ACC112 (cell line): ENCODE results near the gene RIMKLA.

ENCODE experiments used
- H2AFZ ChIP-seq: fragments of 200-600 bp; sonication (generic); one replicate; pipeline ENCODE4 v1.6.0; 2017; ENCODE audit warnings: antibody characterized with exemption, low read length; ENCODE audit not compliant: unreplicated experiment
- H3K27ac ChIP-seq: fragments of 200-600 bp; sonication (generic); 2 replicates; pipeline ENCODE4 v1.5.1; 2014; ENCODE audit warnings: low read depth, mild to moderate bottlenecking, antibody characterized with exemption, low read length, moderate library complexity
- H3K27me3 ChIP-seq: fragments of 200-600 bp; sonication (generic); 2 replicates; pipeline ENCODE4 v1.6.1; 2014; ENCODE audit warnings: mild to moderate bottlenecking, antibody characterized with exemption, low read length, moderate library complexity, mixed read lengths; ENCODE audit not compliant: insufficient read depth
- H3K36me3 ChIP-seq: fragments of 200-600 bp; sonication (generic); 2 replicates; pipeline ENCODE4 v1.6.1; 2016; ENCODE audit warnings: mild to moderate bottlenecking, antibody characterized with exemption, low read length, moderate library complexity, mixed read lengths; ENCODE audit not compliant: insufficient read depth
- H3K4me1 ChIP-seq: fragments of 200-600 bp; sonication (generic); one replicate; pipeline ENCODE4 v1.6.1; 2016; ENCODE audit warnings: low read length, mixed read lengths; ENCODE audit not compliant: insufficient read depth, unreplicated experiment, control insufficient read depth
- H3K4me3 ChIP-seq: fragments of 200-600 bp; sonication (generic); 2 replicates; pipeline ENCODE4 v1.5.1; 2014; ENCODE audit warnings: mild to moderate bottlenecking, low read depth, low read length
- H3K79me2 ChIP-seq: fragments of 200-600 bp; sonication (generic); one replicate; pipeline ENCODE4 v1.6.0; 2016; ENCODE audit warnings: low read length; ENCODE audit not compliant: control insufficient read depth, unreplicated experiment, insufficient read depth

Gene RIMKLA

DNA sequence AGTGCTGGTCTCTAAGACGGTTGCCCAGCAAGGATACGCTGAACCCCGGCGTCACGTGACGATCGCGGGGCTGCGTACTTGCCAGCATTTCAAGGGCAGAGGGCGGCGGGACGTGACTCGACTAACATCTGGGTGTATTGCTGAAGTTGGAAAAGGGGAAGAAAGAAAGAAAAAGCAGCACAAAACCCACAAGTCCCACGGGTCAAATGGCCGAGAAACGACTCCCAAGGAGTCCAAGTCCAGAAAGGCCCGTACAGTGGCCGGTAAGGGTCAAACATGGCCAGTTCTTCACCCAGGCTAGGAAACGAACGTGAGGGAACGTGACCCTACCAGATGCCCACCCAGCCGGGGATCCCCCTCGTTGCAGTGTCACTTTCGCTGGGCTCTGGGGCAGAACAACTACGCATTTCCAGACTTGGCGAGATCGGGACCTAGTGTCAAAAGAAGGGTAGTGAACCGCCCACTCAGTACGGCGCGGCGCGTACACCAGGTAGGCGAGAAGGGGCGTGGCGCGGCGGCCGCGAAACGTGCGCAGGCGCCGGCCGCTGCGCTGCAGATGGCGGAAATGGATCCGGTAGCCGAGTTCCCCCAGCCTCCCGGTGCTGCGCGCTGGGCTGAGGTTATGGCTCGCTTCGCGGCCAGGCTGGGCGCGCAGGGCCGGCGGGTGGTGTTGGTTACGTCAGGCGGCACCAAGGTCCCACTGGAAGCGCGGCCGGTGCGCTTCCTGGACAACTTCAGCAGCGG is 75.6 kb downstream of the RIMKLA start, which contains the start of the genes PPCS and ZMYND12:
PPCS (plus strand) TSS at position 534 of the 744 bp plus-strand sequence; CDS start at position 557, 23 bp downstream.
ZMYND12 (minus strand) TSS at position 13 of the 744 bp plus-strand sequence. CDS start 25 bp downstream, outside the sequence.
- Histone ChIP-seq H3K79me2 (no peaks in the 10 kb centered on the region), H3K4me3 (peak within 1 kb of the TSS; percentile 90), H3K36me3 (peaks cover 14% of the 10 kb centered on the region), H2AFZ (peak within 1 kb of the TSS; percentile 97), H3K27ac (peak within 1 kb of the TSS; percentile 35), H3K27me3 (no peaks in the 10 kb centered on the region), H3K4me1 (peaks cover 5% of the 10 kb centered on the region)

- Histone ChIP-seq H3K27me3 (no peaks in the 10 kb centered on the region), H3K79me2 (no peaks in the 10 kb centered on the region), H3K4me1 (peaks cover 5% of the 10 kb centered on the region), H3K27ac (peak overlapping the region; percentile 35), H2AFZ (peak overlapping the region; percentile 97), H3K36me3 (peaks cover 14% of the 10 kb centered on the region), H3K4me3 (peak overlapping the region; percentile 90)
These were observed 76.1 kb downstream of the RIMKLA start for GRCh38 chr1:42456754-42457089.

DNA sequence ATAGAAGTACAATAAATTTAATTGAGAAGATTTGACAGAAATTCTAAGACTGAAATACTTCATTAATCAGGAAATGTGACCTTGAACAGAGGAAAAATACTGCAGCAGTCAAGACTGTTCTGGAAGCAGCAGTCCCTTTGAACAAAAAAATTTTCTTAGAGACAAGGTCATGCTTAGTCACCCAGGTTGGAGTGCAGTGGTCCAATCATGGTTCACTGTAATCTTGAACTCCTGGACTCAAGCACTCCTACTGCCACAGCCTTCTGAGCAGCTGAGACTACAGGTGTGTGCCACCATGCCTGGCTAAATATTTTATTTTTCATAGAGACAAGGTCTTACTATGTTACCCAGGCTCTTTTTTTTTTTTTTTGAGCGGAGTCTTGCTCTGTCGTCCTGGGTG is 80.6 kb downstream of the RIMKLA start:
- Histone ChIP-seq H2AFZ (no peak overlapping the region), H3K36me3 (peaks cover 14% of the 10 kb centered on the region), H3K4me3 (no peak overlapping the region), H3K27ac (no peak overlapping the region), H3K27me3 (no peaks in the 10 kb centered on the region), H3K79me2 (no peaks in the 10 kb centered on the region), H3K4me1 (peaks cover 14% of the 10 kb centered on the region)

DNA sequence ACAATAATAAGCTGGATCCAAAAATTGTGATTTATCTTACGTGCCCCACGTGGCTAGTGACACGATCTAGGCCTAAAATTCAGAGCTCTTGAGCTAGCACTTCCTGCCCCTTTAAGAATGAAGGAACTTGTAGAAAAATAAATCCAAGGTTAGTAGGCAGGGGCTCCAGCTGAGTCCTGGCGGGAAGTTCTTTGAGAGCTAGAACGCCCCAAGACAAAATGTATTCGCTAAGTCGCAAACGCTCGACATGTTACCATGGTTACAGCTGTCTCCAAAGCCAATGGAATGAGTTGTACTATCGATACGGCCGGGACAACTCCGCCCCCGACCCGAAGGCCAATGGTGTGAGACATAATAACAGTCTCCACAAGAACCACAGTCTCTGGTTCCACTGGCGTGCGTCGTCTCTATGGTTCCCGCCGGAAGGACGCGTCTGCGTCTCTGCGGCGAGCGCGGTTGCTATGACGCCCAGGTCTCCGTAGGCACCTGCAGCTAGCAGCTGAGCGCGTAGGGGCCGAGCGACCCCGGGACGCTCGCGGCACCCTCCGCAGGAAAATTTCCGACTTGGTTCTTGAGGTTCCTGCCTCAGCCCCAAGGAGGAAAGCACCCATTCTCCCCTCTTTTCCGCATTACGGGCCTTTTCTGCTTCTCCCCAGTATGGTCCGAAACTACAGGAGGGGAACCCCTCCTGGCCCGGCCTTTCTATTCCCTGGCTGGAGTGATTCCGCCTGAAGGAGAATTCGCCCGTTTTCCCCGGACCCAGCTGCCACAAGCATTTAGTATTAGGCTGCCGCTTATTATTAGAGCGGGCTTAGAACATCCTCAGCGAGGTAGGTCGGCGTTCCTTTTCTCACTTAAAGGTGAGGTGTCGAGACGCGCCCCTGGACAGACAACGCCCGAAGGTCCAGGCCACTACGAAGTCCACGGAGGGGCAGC is 82.5 kb downstream of the RIMKLA start, which contains the start of gene CCDC30:
CCDC30 (plus strand) TSS at position 459 of the 936 bp plus-strand sequence. CDS start 17,266 bp downstream, outside the sequence.
- Histone ChIP-seq H3K4me1 (peaks cover 14% of the 10 kb centered on the region), H3K27ac (peak within 1 kb of the TSS; percentile 69), H3K4me3 (peak within 1 kb of the TSS; percentile 90), H3K79me2 (no peaks in the 10 kb centered on the region), H2AFZ (peak within 1 kb of the TSS; percentile 98), H3K27me3 (no peaks in the 10 kb centered on the region), H3K36me3 (peaks cover 11% of the 10 kb centered on the region)

GRCh38 chr1:42463921-42464320 is 83.3 kb downstream of the RIMKLA start:
- Histone ChIP-seq H3K27me3 (no peaks in the 10 kb centered on the region), H3K36me3 (peaks cover 6% of the 10 kb centered on the region; the same call in 1 of the 2 replicates), H3K4me3 (peak overlapping the region; percentile 90), H3K79me2 (no peaks in the 10 kb centered on the region), H3K4me1 (peaks cover 14% of the 10 kb centered on the region), H3K27ac (no peak overlapping the region), H2AFZ (peak overlapping the region; percentile 98)

GRCh38 chr1:42466030-42466429 is 85.4 kb downstream of the RIMKLA start:
- Histone ChIP-seq H3K27ac (no peak overlapping the region), H3K4me3 (no peak overlapping the region), H3K36me3 (0 out of 2 replicates have a peak, but pooled peaks cover under 1% of the 10 kb centered on the region), H3K27me3 (peaks cover 11% of the 10 kb centered on the region), H3K4me1 (peaks cover 14% of the 10 kb centered on the region), H3K79me2 (no peaks in the 10 kb centered on the region), H2AFZ (no peak overlapping the region)

- Histone ChIP-seq H3K4me3 (no peak overlapping the region), H3K27me3 (peaks cover 19% of the 10 kb centered on the region), H2AFZ (no peak overlapping the region), H3K4me1 (no peaks in the 10 kb centered on the region), H3K79me2 (no peaks in the 10 kb centered on the region), H3K36me3 (no peaks in the 10 kb centered on the region), H3K27ac (no peak overlapping the region)
These were observed 89.1 kb downstream of the RIMKLA start for GRCh38 chr1:42469727-42470126.
